Stimulated activated CD4-positive, alpha-beta T cell treated with anti-CD3 and anti-CD28 coated beads, Interleukin-12 subunit alpha, Interleukin-12 subunit beta, amount 100 ng/mL, for 48 hours (primary cell): Measurements from ENCODE around the gene OR9I1.

Experiments used
- DNase-seq, 3 donors: peaks; one replicate each; pipeline ENCODE4 v3.0.0-alpha.2; 2020; ENCODE audit warnings: low read depth in 2 of 3, low spot score in 1 of 3

Gene OR9I1, protein sequence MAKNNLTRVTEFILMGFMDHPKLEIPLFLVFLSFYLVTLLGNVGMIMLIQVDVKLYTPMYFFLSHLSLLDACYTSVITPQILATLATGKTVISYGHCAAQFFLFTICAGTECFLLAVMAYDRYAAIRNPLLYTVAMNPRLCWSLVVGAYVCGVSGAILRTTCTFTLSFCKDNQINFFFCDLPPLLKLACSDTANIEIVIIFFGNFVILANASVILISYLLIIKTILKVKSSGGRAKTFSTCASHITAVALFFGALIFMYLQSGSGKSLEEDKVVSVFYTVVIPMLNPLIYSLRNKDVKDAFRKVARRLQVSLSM

DNA sequence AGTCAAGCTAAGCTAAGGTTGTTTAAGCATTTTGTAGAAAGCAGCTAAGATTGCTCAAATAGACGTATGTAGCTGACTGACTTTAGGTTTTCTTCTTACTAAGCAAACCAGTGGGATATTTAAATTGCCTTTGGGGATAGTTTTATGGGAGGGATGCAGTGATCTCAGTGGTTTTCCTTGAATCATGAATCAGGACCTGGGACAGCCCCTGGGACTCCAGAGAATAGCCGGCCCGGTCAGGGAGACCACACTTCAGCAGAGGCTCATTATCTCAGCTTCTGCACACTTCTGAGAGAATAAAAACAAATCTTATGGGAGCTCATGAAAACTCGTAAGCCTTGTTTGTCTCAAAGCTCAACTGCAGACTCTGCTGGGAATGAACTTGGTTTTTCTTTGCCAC, at the start of gene OR9I1:
Gene OR9I1, minus strand, starts transcription at position 62 of the 400 bp plus-strand sequence. CDS start 6,086 bp downstream, outside the sequence.
- no peak for DNase-seq

DNA sequence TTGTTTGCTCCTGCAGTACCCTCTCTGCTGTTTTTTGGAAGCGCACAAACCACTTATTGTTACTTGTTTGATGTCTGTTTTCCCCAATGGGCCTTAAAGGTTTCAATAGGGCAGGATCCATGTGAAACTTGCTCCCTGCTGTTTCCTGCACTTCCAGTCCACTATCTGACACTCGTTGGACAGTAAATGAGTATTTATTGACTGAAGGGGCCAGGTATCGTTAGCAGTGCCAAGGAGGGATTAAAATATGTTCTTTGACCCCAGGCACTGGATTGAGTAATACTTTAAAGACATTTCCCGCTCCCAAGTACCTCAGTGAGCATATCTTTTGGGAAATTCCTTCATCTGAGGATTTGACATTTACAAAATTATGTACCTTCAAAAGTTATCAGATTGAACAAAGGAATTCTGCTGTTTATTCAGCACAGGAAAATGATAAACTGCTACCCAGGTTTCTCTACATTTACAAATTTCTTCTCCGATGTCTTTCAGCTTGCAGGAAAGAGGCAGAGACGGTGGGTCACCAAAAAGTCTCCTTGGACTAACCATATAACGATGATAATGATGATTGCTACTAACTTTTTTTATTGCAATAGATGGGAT, 40.3 kb upstream of the OR9I1 start:
- DNase-seq = no peak

DNA sequence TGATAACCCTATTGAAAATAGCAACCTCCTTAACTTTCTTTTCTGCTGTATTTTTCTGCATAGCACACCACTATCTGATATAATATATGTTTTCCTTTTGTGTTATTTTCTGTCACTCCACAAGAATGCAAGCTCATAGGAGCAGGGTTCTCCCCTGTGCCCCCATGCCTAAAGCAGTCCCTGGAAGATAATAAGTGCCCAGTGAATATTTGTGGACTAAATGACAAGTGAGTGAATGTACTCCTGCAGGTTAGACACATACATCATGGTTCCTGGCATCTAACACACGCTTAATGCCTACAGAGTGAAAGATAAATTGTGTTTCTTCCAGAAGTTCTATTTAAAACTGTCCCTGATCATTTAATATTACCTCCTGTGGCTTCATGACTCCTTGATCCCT, 39.7 kb upstream of the OR9I1 start:
- DNase-seq = no peak

DNA sequence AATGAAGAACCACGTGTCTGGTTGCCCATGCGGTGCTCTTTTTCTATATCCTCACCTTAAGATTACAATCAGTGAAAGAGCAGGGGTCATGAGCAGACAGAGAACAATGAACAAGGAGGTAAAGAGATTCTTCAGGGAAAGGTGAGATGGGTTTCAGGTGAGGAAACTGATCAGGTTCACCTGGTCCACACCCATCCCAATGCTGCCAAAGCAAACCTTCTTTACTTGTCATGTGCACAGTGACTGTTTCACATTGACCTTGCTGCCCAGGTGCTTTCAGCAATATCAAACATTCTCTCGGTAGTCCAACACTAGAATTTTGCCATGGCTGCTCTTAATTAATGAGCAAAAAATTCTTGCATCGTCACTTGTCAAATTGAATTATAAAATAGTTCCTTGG, 39.1 kb upstream of the OR9I1 start:
- DNase-seq = no peak

DNA sequence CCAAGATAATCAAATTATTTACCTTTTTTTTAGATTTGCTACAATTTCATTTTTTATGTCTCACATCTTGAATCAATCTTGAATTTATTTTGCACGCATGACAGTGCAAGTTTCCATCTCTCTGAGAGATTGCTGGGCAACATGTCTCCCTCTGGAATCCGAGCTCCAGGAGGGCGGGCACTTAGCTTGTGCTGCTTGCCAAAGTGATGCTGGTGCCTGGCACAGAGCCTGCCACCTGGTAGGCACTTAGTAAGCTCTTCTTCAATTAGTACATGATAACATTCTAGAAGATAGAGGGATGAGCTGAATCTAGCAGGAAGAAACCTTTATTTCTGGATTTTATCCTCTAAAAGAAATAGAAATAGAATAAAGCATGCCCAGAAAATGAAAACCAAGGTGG, 27.5 kb upstream of the OR9I1 start:
- no peak for DNase-seq

DNA sequence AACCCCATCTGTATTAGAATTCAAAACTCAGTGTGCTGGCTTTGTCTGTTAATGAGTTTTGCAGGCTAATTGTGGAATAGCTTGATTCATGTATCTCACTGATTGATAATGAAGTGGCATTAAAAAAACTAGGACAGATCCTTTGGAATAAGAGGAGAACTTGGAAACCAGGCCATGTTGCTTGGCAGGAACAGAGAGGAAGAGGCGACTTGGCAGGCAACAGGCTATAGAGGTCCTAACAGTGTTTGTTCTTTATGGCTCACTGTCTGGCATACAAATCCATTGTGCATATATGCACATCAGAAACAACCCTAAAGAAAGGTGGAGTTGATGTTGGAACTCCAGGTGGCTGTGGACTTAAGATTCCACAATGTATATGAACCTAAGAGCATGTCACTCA, 17.4 kb upstream of the OR9I1 start:
- DNase-seq = no peak

DNA sequence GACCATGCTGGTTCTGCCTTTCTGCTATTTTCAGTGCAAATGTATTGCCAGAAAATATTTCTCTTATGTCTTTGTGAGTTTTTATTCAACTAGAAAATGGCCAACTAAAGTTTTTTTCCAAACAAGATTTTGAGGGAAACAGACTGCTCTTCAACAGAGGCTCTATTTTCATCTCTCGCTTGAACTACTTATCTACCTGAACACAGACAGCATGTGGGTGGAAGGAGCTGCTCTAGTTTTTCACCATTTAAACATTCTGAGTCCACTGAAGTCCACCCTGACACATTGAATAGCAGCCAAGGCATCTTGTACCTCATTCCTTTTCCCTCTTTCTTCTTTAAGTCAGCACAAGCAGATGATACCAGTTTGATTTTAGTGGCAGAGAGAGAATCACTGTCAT, 9.8 kb upstream of the OR9I1 start:
- no peak for DNase-seq

DNA sequence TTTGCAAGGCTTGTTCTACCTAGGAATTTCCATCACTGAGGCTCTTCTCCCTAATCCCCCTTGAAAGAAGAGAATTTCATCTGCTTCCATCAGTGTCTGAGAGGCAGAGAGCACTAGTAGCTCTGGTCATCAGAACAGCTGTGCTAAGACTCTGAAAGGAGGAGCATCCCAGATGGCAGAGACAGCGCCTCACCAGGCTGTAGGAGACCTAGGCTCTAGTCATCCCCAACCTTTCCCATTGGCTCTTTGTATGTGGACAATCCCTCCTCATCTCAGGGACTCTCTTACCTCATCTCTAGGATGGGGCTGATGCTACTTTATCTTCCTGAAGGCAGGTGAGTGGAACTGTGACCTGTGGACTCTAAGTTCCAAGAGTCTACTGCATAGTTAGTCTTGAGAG, 8.8 kb upstream of the OR9I1 start:
- DNase-seq = no peak

DNA sequence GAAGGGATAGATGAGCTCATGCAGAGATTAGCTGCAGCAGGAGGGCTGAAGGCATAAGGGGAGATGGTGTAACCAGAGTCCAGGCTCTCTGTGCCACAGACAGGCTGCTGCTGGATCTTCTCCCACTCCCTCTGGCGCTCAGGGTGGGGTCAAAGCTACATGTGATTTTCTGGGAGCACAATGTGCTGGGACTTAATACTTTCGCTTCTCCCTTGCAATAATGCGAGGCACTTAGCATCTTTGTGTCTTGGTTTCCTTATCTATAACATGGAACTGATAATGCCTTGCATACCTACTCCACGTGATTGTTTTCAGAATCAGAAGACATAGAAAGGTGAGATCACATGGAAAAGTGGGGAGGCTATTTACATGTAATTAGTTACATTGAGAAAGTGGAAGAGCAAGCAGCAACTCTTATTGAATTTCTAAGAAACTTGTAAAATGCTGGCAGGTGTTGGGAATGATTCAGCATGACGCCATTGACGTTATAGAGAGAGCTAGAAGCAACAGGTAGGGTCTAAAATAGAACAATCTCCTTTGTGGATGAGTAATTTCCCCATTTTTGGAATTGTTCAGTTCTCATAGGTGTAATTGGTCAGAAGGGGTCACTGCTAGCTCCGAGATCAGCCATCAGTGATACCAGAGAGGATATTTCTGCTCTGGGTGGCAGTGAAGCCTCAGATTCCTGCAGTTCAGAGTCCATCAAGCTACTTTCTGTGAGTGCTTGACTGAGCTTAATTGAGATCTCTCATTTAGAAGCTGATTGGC, 8.2 kb upstream of the OR9I1 start:
- no peak for DNase-seq

DNA sequence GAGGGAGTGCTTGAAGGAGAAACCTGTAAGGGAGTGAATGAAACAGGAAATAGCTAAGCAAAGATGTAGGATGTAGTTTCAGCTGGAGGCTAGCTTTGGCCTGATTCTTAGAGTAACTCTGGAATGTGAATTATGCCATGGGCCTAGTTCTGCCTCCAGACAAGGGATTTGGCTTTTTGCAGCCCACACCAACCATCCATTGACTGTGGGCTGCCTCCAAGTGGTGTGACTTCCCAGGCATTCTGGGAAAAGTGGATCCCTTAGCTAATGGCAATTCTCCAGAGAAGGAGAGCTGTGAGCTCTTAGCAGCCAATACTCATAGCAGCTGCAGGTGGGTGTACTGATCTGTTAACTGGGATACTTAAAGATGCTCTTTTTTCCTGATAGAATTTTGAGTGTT, 2.0 kb upstream of the OR9I1 start:
- no peak for DNase-seq

DNA sequence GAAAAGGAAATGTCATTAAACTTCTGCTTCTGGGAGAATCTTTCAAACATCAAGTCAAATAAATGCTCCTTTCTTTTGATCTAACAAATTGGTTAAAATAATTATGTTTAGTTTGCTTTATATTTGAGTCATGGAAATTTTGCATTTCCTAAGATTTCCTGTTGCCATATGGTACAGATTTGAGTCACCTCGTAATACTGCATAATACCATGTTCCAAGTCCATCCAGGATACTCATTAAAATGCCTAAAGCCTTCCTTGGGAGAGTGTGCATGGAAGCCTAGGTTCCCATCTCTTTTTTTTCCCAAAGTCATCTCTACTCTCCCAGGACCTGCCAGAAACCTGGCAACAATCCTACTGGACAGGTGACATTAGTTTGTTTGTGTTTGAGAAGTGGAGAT, 4.2 kb downstream of the OR9I1 start:
- no peak for DNase-seq

DNA sequence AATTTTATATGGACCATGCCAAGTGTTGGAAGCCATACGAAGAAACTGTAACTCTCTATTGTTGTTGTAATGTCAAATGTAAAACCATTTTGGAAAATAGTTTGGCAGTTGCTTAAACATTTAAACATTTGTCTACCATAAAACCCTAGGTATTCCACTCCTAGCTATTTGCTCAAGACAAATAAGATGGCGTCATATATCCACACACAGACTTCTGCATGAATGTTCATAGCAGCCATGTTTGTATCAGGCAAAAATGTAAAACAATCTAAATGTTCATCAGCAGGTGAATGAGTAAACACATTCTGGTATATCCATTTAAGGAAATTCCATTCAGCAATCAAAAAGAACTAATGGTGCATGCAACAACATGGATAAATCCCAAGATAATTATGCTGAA, 27.9 kb downstream of the OR9I1 start:
- no peak for DNase-seq

DNA sequence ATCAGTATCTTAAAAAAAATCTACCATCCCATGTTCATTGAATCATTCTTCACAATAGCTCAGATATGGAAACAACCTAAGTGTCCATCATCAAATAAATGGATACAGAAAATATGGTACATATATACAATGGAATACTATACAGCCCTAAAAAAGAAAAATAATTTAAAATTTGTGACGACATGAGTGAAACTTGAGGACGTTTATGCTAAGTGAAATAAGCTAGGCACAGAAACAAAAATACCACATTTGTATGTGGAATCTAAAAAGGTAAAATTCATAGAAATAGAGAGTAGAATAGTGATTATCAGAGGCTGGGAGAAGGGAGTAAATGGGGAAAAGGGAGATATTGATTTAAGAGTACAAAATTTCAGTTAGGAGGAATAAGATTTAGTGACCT, 38.8 kb downstream of the OR9I1 start:
- DNase-seq = no peak

DNA sequence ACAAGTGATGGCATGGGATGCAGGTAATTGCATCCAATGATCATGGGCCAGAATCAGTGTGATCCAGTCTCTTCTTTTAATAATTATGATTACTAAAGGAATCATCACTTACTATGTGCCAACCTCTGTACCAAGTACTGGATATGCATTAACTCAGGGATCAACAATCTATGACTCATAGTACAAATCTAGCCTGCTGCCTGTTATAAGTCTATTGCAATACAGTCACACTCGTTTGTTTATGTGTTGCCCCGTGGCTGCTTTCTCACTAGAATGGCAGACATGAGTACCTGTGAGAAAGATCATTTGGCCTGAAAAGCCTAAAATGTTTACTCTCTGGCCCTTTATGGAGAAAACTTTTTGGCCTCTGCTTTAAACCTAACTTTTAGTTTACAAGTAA, 49.5 kb downstream of the OR9I1 start:
- DNase-seq = no peak

DNA sequence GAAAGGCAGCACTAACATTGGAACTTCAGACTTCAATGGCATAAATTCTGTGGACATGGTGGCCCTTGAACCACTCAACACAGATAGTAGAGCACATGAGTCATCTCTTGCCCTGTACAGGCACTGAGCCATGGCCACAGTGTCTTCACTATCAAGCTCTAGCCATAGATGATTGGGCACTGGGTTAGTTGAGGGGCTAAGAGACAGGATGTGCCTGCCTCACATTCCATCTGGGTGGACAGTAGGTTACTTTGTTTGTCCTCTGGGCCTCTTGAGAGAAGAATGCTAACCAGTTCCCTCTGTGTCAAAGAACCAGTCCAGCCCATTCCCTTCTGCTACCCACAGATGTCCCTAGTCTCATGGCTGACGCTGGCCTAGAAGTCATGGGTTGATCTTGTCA, 54.7 kb downstream of the OR9I1 start:
- DNase-seq = no peak

DNA sequence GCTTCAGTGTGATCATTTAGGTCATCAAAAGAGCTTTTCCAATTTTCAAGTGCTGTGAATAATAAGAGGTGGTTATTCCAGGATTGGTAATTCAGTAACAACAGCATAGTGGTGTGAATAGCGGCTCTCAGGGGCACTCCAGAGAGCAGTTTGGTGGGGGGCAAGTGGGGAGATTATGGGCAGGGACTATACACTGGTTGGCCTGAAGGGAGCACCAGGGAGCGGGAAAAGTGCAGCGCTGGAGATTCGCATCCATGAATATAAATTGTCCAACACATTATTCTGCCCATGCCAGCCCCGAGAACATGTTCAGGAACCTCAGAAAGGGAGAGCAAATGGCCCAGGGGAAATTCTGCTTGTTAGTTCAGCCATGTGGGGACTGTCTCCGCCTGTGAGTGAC, 56.7 kb downstream of the OR9I1 start:
- no peak for DNase-seq

DNA sequence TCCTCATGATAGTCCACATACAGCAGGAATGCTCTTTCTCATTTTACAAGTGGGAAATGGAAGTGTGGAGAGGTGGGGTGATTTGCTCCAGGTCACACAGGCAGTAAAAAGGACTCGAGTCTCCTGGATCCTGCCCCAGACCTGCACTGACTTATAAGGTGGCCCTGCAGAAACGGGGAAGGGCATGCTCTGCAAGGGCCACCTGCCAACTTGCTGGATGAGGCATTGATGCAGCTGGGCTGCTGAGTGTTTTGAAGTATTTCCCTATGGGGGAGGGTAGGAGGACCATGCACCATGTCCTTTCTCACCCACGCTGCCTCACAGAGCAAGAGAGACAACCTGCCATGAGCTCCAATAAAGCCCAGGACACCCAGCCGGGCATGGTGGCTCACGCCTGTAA, 57.6 kb downstream of the OR9I1 start:
- no peak for DNase-seq
